HepG2 (cell line): ENCODE data around the gene KIF3A. TPM values are rescaled to one million over a fixed set of nuclear protein-coding genes. Genes with fewer than 3 reads are reported as not detected.

ENCODE experiments used
- ATF6 ChIP-seq: sonication (generic); formaldehyde crosslinking; conservative IDR thresholded peaks from 2 replicates; pipeline ENCODE4 v1.4.0; 2020; ENCODE audit warnings: missing genetic modification reagents
- CENPX ChIP-seq: sonication (generic); formaldehyde crosslinking; IDR thresholded peaks from 2 replicates; pipeline ENCODE4 v1.9.0; 2021; ENCODE audit warnings: mild to moderate bottlenecking, missing genetic modification reagents, moderate library complexity
- CHD4 ChIP-seq: fragments of 200-600 bp; sonication (generic); IDR thresholded peaks from 2 replicates; pipeline ENCODE4 v1.7.0; 2017; ENCODE audit warnings: mild to moderate bottlenecking, low read length, borderline replicate concordance
- ETV5 ChIP-seq: IDR thresholded peaks from 2 replicates; pipeline ENCODE4 v1.6.1; 2018; ENCODE audit warnings: missing biosample characterization, missing genetic modification reagents, inconsistent platforms, borderline replicate concordance
- HES4 ChIP-seq: sonication (generic); formaldehyde crosslinking; IDR thresholded peaks from 2 replicates; pipeline ENCODE4 v1.9.0; 2021; ENCODE audit warnings: mild to moderate bottlenecking, missing genetic modification reagents, borderline replicate concordance
- HNRNPK ChIP-seq: fragments of 200-400 bp; formaldehyde crosslinking; IDR thresholded peaks from 2 replicates; pipeline ENCODE4 v1.6.1; 2018; ENCODE audit warnings: low read length, low read depth, moderate library complexity, mild to moderate bottlenecking; ENCODE audit not compliant: poor library complexity, severe bottlenecking
- KMT2B ChIP-seq: IDR thresholded peaks from 2 replicates; pipeline ENCODE4 v1.6.1; 2016; ENCODE audit warnings: missing genetic modification reagents, missing compliant biosample characterization
- MTA1 ChIP-seq: sonication (generic); formaldehyde crosslinking; IDR thresholded peaks from 2 replicates; pipeline ENCODE4 v1.4.0; 2020; ENCODE audit warnings: missing genetic modification reagents, mild to moderate bottlenecking, borderline replicate concordance
- RBM22 ChIP-seq: fragments of 200-400 bp; formaldehyde crosslinking; optimal IDR thresholded peaks from 2 replicates; pipeline ENCODE3; 2017; ENCODE audit warnings: mild to moderate bottlenecking, low read length, moderate library complexity
- REPIN1 ChIP-seq: sonication (generic); formaldehyde crosslinking; IDR thresholded peaks from 2 replicates; pipeline ENCODE4 v1.8.0; 2022; ENCODE audit warnings: missing genetic modification reagents, low read depth, mild to moderate bottlenecking, borderline replicate concordance
- RERE ChIP-seq: IDR thresholded peaks from 2 replicates; pipeline ENCODE4 v1.6.1; 2016; ENCODE audit warnings: low read depth, missing genetic modification reagents, missing compliant biosample characterization
- TP53 ChIP-seq: sonication (generic); formaldehyde crosslinking; conservative IDR thresholded peaks from 2 replicates; pipeline ENCODE4 v1.4.0; 2020; ENCODE audit warnings: missing genetic modification reagents
- TRIM24 ChIP-seq: sonication (generic); formaldehyde crosslinking; IDR thresholded peaks from 2 replicates; pipeline ENCODE4 v1.8.0; 2022; ENCODE audit warnings: mild to moderate bottlenecking, missing genetic modification reagents
- ZBTB10 ChIP-seq: sonication (generic); formaldehyde crosslinking; IDR thresholded peaks from 2 replicates; pipeline ENCODE4 v1.4.0; 2020; ENCODE audit warnings: missing genetic modification reagents, borderline replicate concordance
- ZEB1 ChIP-seq: IDR thresholded peaks from 2 replicates; pipeline ENCODE4 v1.6.1; 2012; ENCODE audit warnings: mild to moderate bottlenecking, low read depth, inconsistent platforms; ENCODE audit not compliant: insufficient replicate concordance
- ZNF331 ChIP-seq: sonication (generic); formaldehyde crosslinking; IDR thresholded peaks from 2 replicates; pipeline ENCODE4 v1.4.0; 2020; ENCODE audit warnings: missing genetic modification reagents
- ZNF747 ChIP-seq: sonication (generic); formaldehyde crosslinking; IDR thresholded peaks from 2 replicates; pipeline ENCODE4 v1.8.1; 2023; ENCODE audit warnings: missing genetic modification reagents, mild to moderate bottlenecking, borderline replicate concordance
- ZNF749 ChIP-seq: sonication (generic); formaldehyde crosslinking; IDR thresholded peaks from 2 replicates; pipeline ENCODE4 v1.8.0; 2022; ENCODE audit warnings: mild to moderate bottlenecking, missing genetic modification reagents, moderate library complexity, borderline replicate concordance
- polyA plus RNA-seq, 8 experiments: library from polyadenylated mRNA; depleted of rRNA in 3 of 8; stranded (reverse) in 7 of 8; unstranded in 1 of 8; fragments of >200 nt; fragmentation: Illumina TruSeq in 4 of 8; extraction: Trizol in 4 of 8; gene quantifications; 2 replicates each; pipeline versions ENCODE4 v1.2.1 to v1.2.3, GENCODE V29; 2011 to 2016; ENCODE audit warnings: low read depth in 4 of 8, missing spikeins in 1 of 8, mixed read lengths in 1 of 8; ENCODE audit not compliant: insufficient read depth in 1 of 8
- total RNA-seq, 5 experiments: library from RNA; depleted of rRNA; stranded (reverse); fragments of >200 nt; fragmentation: Illumina TruSeq; extraction: Trizol; gene quantifications; 2 replicates each; pipeline ENCODE4 v1.2.3, GENCODE V29; 2016; ENCODE audit warnings: low read depth in 1 of 5

KIF3A gene
- total and polyA plus RNA-seq, 2 of the 13 experiments (the other 11 are each of a cell fraction or from before 2014, with no cell fraction given): 2.3 to 8.4 TPM

- TF ChIP-seq HNRNPK: no peak
- no peak for TF ChIP-seq RERE (CRISPR knock-in tag)
- TF ChIP-seq ZNF749 (CRISPR knock-in tag): no peak
- no peak for TF ChIP-seq ETV5 (CRISPR knock-in tag)
- TF ChIP-seq TP53: no peak
- TF ChIP-seq MTA1 (CRISPR knock-in tag): no peak
- 0 out of 2 replicates have a peak, but pooled peaks have one; percentile 45 for TF ChIP-seq KMT2B (CRISPR knock-in tag)
- 0 out of 2 replicates have a peak, but pooled peaks have one; percentile 47 for TF ChIP-seq ZBTB10 (CRISPR knock-in tag)
- TF ChIP-seq RBM22: no peak
- no peak for TF ChIP-seq CHD4
- peak; percentile 17; the same call in 1 of the 2 replicates for TF ChIP-seq REPIN1 (CRISPR knock-in tag)
- no peak for TF ChIP-seq ZEB1
- no peak for TF ChIP-seq TRIM24 (CRISPR knock-in tag)
- no peak for TF ChIP-seq ZNF331
- TF ChIP-seq ZNF747 (CRISPR knock-in tag): no peak
- TF ChIP-seq CENPX (CRISPR knock-in tag): no peak
- no peak for TF ChIP-seq HES4 (CRISPR knock-in tag)
- no peak for TF ChIP-seq ATF6
Observed at GRCh38 chr5:132777209-132778069, 40.1 kb upstream of the KIF3A start, which contains the start of gene SEPTIN8 (continued).
